ENCODE results near the gene AGAP2.

Gene AGAP2

GRCh38 chr12:57736741-57737466 lies 1.6 kb downstream of the AGAP2 start:
- DNase-seq (ENCODE audit: low spot score) = no peak

- no peak for DNase-seq (ENCODE audit: low spot score)
Measured at GRCh38 chr12:57735952-57736740, 2.4 kb downstream of the AGAP2 start.

- no peak for DNase-seq (ENCODE audit: low spot score)
Measured at GRCh38 chr12:57735198-57735855, 3.2 kb downstream of the AGAP2 start.

GRCh38 chr12:57734591-57734990 lies 4.0 kb downstream of the AGAP2 start:
- no peak for DNase-seq (ENCODE audit: low spot score)

GRCh38 chr12:57733928-57734327 lies 4.6 kb downstream of the AGAP2 start:
- no peak for DNase-seq (ENCODE audit: low spot score)

- DNase-seq (ENCODE audit: low spot score) = no peak
Measured at GRCh38 chr12:57732726-57733593, 5.6 kb downstream of the AGAP2 start.

GRCh38 chr12:57732270-57732669 lies 6.3 kb downstream of the AGAP2 start:
- no peak for DNase-seq (ENCODE audit: low spot score)

GRCh38 chr12:57731411-57732080 lies 7.0 kb downstream of the AGAP2 start:
- no peak for DNase-seq (ENCODE audit: low spot score)

- DNase-seq (ENCODE audit: low spot score) = no peak
Measured at GRCh38 chr12:57730336-57731067, 8.0 kb downstream of the AGAP2 start.

GRCh38 chr12:57729321-57729844 lies 9.2 kb downstream of the AGAP2 start:
- no peak for DNase-seq (ENCODE audit: low spot score)

- DNase-seq (ENCODE audit: low spot score) = no peak
Measured at GRCh38 chr12:57727758-57728395, 10.7 kb downstream of the AGAP2 start.

- no peak for DNase-seq (ENCODE audit: low spot score)
Measured at GRCh38 chr12:57726884-57727757, 11.4 kb downstream of the AGAP2 start.

- DNase-seq (ENCODE audit: low spot score) = peak; percentile 63
Measured at GRCh38 chr12:57726151-57726883, 12.2 kb downstream of the AGAP2 start.

GRCh38 chr12:57725851-57726150 lies 12.7 kb downstream of the AGAP2 start:
- DNase-seq (ENCODE audit: low spot score) = no peak

GRCh38 chr12:57724936-57725740 lies 13.4 kb downstream of the AGAP2 start:
- no peak for DNase-seq (ENCODE audit: low spot score)

GRCh38 chr12:57724003-57724935 lies 14.3 kb downstream of the AGAP2 start:
- DNase-seq (ENCODE audit: low spot score) = no peak

- no peak for DNase-seq (ENCODE audit: low spot score)
Measured at GRCh38 chr12:57723630-57723962, 14.9 kb downstream of the AGAP2 start.

All from globus pallidus (tissue), 1 donor.